Measurements from ENCODE around the gene PIGQ.

PIGQ gene

GRCh38 chr16:629833-630248, 60.1 kb downstream of the PIGQ start:
- Histone ChIP-seq H3K27me3 (replicated peaks) (no peaks in the 10 kb centered on the region), H3K4me3 (ENCODE audit: low read depth, low read length) (no peak overlapping the region), H3K36me3 (replicated peaks) (peaks cover 16% of the 10 kb centered on the region), H3K27ac (no peak overlapping the region)
- DNase-seq: no peak
- no peak for TF ChIP-seq CTCF (IDR thresholded peaks at IDR 0.05; ENCODE audit: low read depth, low read length, missing control alignments)
- in situ Hi-C loops (cut with HindIII; ENCODE audit: low pct_ligation_motif_present, low sequenced_read_pairs): no loop called here

GRCh38 chr16:630249-630814, 60.6 kb downstream of the PIGQ start:
- Histone ChIP-seq H3K27ac (no peak overlapping the region), H3K27me3 (replicated peaks) (no peaks in the 10 kb centered on the region), H3K36me3 (replicated peaks) (peaks cover 16% of the 10 kb centered on the region), H3K4me3 (ENCODE audit: low read depth, low read length) (no peak overlapping the region)
- no peak for TF ChIP-seq CTCF (IDR thresholded peaks at IDR 0.05; ENCODE audit: low read depth, low read length, missing control alignments)
- no peak for DNase-seq
- in situ Hi-C loops (cut with HindIII; ENCODE audit: low pct_ligation_motif_present, low sequenced_read_pairs): no loop called here

GRCh38 chr16:630815-631405, 61.1 kb downstream of the PIGQ start, which contains the start of gene WFIKKN1:
TSS of gene WFIKKN1 (plus strand) at chr16:630985. CDS start at chr16:631254, 269 bp downstream.
- H3K4me3 ChIP-seq (ENCODE audit: low read depth, low read length): no peak within 1 kb of the TSS
- peaks cover 12% of the 10 kb centered on the region for H3K36me3 ChIP-seq (replicated peaks)
- in situ Hi-C loops (cut with HindIII; ENCODE audit: low pct_ligation_motif_present, low sequenced_read_pairs): no loop called here
- TF ChIP-seq CTCF (IDR thresholded peaks at IDR 0.05; ENCODE audit: low read depth, low read length, missing control alignments): no peak
- H3K27ac ChIP-seq: no peak within 1 kb of the TSS
- DNase-seq: no peak
- no peaks in the 10 kb centered on the region for H3K27me3 ChIP-seq (replicated peaks)

GRCh38 chr16:631808-632358, 62.1 kb downstream of the PIGQ start:
- no peak for DNase-seq
- no peak overlapping the region for H3K27ac ChIP-seq
- in situ Hi-C loops (cut with HindIII; ENCODE audit: low pct_ligation_motif_present, low sequenced_read_pairs): no loop called here
- H3K27me3 ChIP-seq (replicated peaks): no peaks in the 10 kb centered on the region
- no peak for TF ChIP-seq CTCF (IDR thresholded peaks at IDR 0.05; ENCODE audit: low read depth, low read length, missing control alignments)
- peaks cover 9% of the 10 kb centered on the region for H3K36me3 ChIP-seq (replicated peaks)
- no peak overlapping the region for H3K4me3 ChIP-seq (ENCODE audit: low read depth, low read length)

- in situ Hi-C loops (cut with HindIII; ENCODE audit: low pct_ligation_motif_present, low sequenced_read_pairs): no loop called here
- H3K4me3 ChIP-seq (ENCODE audit: low read depth, low read length): no peak overlapping the region
Measured at GRCh38 chr16:632486-633335, 62.9 kb downstream of the PIGQ start.

More at GRCh38 chr16:632486-633335, 62.9 kb downstream of the PIGQ start:
- Histone ChIP-seq H3K36me3 (replicated peaks) (peaks cover 9% of the 10 kb centered on the region), H3K27ac (no peak overlapping the region), H3K27me3 (replicated peaks) (no peaks in the 10 kb centered on the region)
- no peak for DNase-seq
- TF ChIP-seq CTCF (IDR thresholded peaks at IDR 0.05; ENCODE audit: low read depth, low read length, missing control alignments): no peak
